ENCODE results near the gene EDDM13.
A peak's percentile ranks its signal among the peaks of the same experiment; 100 is the strongest.
"Not testable (repeated sequence)": the region's sequence is repeated elsewhere in the genome, so short reads cannot be mapped to it uniquely, and the experiment has no call there.

EDDM13 gene

GRCh38 chr19:56339031-56339430, 66.5 kb downstream of the EDDM13 start:
- not testable (repeated sequence) for H3K27ac Mint-ChIP-seq; H3K4me3 Mint-ChIP-seq; DNase-seq; H3K27me3 Mint-ChIP-seq (ENCODE audit: low read depth, poor library complexity); H3K4me1 Mint-ChIP-seq; H3K36me3 Mint-ChIP-seq (ENCODE audit: low read depth)
- H3K9me3 Mint-ChIP-seq: peaks cover 75% of the 10 kb centered on the region

- no peak for DNase-seq
- Mint-ChIP-seq H3K27ac (no peak overlapping the region), H3K4me3 (no peak overlapping the region), H3K36me3 (ENCODE audit: low read depth) (no peaks in the 10 kb centered on the region), H3K9me3 (peaks cover 80% of the 10 kb centered on the region), H3K4me1 (no peaks in the 10 kb centered on the region), H3K27me3 (ENCODE audit: low read depth, poor library complexity) (no peaks in the 10 kb centered on the region)
- TF ChIP-seq CTCF (IDR thresholded peaks at IDR 0.05): no peak
Observed at GRCh38 chr19:56341948-56342347, 69.4 kb downstream of the EDDM13 start.

- Mint-ChIP-seq H3K27ac (no peak overlapping the region), H3K4me1 (no peaks in the 10 kb centered on the region), H3K4me3 (no peak overlapping the region), H3K27me3 (ENCODE audit: low read depth, poor library complexity) (peaks cover 10% of the 10 kb centered on the region), H3K36me3 (ENCODE audit: low read depth) (no peaks in the 10 kb centered on the region), H3K9me3 (peaks cover 64% of the 10 kb centered on the region)
- DNase-seq: no peak
- TF ChIP-seq CTCF (IDR thresholded peaks at IDR 0.05): no peak
Observed at GRCh38 chr19:56347163-56347778, 74.7 kb downstream of the EDDM13 start.

GRCh38 chr19:56348289-56348877, 75.8 kb downstream of the EDDM13 start:
- TF ChIP-seq CTCF (IDR thresholded peaks at IDR 0.05): no peak
- Mint-ChIP-seq H3K27me3 (ENCODE audit: low read depth, poor library complexity) (peaks cover 10% of the 10 kb centered on the region), H3K36me3 (ENCODE audit: low read depth) (no peaks in the 10 kb centered on the region), H3K4me1 (no peaks in the 10 kb centered on the region), H3K9me3 (peaks cover 63% of the 10 kb centered on the region), H3K27ac (no peak overlapping the region), H3K4me3 (no peak overlapping the region)
- no peak for DNase-seq

- H3K4me3 Mint-ChIP-seq: no peak overlapping the region
- H3K27me3 Mint-ChIP-seq (ENCODE audit: low read depth, poor library complexity): peaks cover 10% of the 10 kb centered on the region
- no peaks in the 10 kb centered on the region for H3K4me1 Mint-ChIP-seq
- H3K27ac Mint-ChIP-seq: no peak overlapping the region
- no peaks in the 10 kb centered on the region for H3K36me3 Mint-ChIP-seq (ENCODE audit: low read depth)
- peak; percentile 83 for TF ChIP-seq CTCF (IDR thresholded peaks at IDR 0.05)
- peaks cover 60% of the 10 kb centered on the region for H3K9me3 Mint-ChIP-seq
- DNase-seq: peak; percentile 51
Observed at GRCh38 chr19:56350416-56351045, 78.0 kb downstream of the EDDM13 start.

- no peak for TF ChIP-seq CTCF (IDR thresholded peaks at IDR 0.05)
- Mint-ChIP-seq H3K27me3 (ENCODE audit: low read depth, poor library complexity) (peaks cover 10% of the 10 kb centered on the region), H3K4me3 (no peak overlapping the region), H3K27ac (no peak overlapping the region), H3K36me3 (ENCODE audit: low read depth) (no peaks in the 10 kb centered on the region), H3K4me1 (no peaks in the 10 kb centered on the region), H3K9me3 (peaks cover 55% of the 10 kb centered on the region)
- DNase-seq: no peak
Observed at GRCh38 chr19:56351208-56351607, 78.7 kb downstream of the EDDM13 start.

Measured in nephron progenitor cell (in vitro differentiated cells).